H1 (cell line): ENCODE measurements around the gene MIF4GD. TPM values are rescaled to one million over a fixed set of nuclear protein-coding genes. Genes with fewer than 3 reads are reported as not detected.

Experiments
- CTBP2 ChIP-seq: IDR thresholded peaks from 2 replicates; pipeline ENCODE4 v1.7.0; 2011; ENCODE audit warnings: borderline replicate concordance, mild to moderate bottlenecking, moderate library complexity, mixed read lengths, low read length; ENCODE audit not compliant: insufficient read depth, insufficient read length
- EP300 ChIP-seq, 2 experiments: IDR thresholded peaks; 1 replicate in 1 of 2; 2 replicates in 1 of 2; pipeline ENCODE4 v1.6.1; 2011 to 2012; ENCODE audit warnings: low read depth in 2 of 2, low read length in 2 of 2, mild to moderate bottlenecking in 2 of 2, borderline replicate concordance in 1 of 2, inconsistent platforms in 1 of 2, moderate library complexity in 1 of 2
- MAFK ChIP-seq: IDR thresholded peaks from 2 replicates; pipeline ENCODE4 v1.6.1; 2012; ENCODE audit warnings: low read depth, mild to moderate bottlenecking, improper control_type of control experiment, low read length
- SIN3A ChIP-seq, 2 experiments: IDR thresholded peaks in 1 of 2; conservative IDR thresholded peaks in 1 of 2; 2 replicates each; pipeline ENCODE4 v1.6.1; 2011 to 2012; ENCODE audit warnings: low read length in 2 of 2, improper control_type of control experiment in 1 of 2, low read depth in 1 of 2, mild to moderate bottlenecking in 1 of 2
- polyA plus RNA-seq, 7 experiments: library from polyadenylated mRNA; depleted of rRNA in 3 of 7; stranded (reverse) in 5 of 7; unstranded in 2 of 7; fragments of >200 nt in 5 of 7; fragments of 200-250 nt in 2 of 7; gene quantifications; 1 replicate in 5 of 7; 2 replicates in 1 of 7; 4 replicates in 1 of 7; pipeline versions ENCODE4 v1.2.1 to v1.2.3, GENCODE V29; 2011 to 2013; ENCODE audit warnings: missing spikeins in 2 of 7, mixed read lengths in 2 of 7
- total RNA-seq: library from RNA; stranded (reverse); fragmentation: NEBNext Ultra II Directional; extraction: Animal tissue kit (Norgen Biotek cat#: 25700); gene quantifications from 2 replicates; pipeline ENCODE4 v1.2.1, GENCODE V29; 2021
- TF ChIP-seq, protein P1 (sequence below): fragments of 300-600 bp; sonication (generic); IDR thresholded peaks from 2 replicates; pipeline ENCODE4 v1.7.1; 2012; ENCODE audit warnings: low read length, moderate library complexity, mild to moderate bottlenecking, inconsistent platforms; ENCODE audit not compliant: insufficient replicate concordance

The MIF4GD gene
- total and polyA plus RNA-seq, 2 of the 8 experiments (the other 6 are each of a cell fraction or from before 2014, with no cell fraction given): 16.1 to 51.1 TPM

DNA sequence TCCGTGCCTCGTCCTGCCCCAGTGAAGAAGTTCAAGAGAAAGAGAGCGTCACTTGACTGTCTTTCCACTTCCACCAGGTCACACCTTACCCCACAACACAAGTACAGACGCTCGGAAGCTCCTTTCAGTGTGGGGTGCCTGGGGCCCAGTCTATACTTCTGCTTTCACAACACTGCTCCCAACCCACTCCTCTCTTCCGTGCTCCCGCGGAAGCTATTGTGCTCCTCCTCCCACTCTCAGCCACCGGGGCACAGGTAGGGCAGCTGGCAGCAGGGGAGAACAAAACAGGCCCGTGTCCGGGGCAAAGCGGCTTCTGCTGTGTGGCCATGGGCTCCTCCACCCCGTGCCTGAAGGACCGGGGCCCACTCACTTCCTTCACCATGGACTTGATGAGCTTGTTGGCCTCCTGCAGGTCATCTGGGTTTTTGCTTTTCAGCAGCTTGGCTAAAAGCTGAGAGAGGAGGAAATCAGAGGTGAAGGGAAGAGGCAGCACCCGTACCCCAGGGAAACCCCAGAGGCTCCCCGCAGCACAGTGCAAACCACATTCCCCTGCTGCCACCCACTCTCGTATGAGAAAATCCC, 28.5 kb downstream of the MIF4GD start (continued):
- TF ChIP-seq, protein P1, sequence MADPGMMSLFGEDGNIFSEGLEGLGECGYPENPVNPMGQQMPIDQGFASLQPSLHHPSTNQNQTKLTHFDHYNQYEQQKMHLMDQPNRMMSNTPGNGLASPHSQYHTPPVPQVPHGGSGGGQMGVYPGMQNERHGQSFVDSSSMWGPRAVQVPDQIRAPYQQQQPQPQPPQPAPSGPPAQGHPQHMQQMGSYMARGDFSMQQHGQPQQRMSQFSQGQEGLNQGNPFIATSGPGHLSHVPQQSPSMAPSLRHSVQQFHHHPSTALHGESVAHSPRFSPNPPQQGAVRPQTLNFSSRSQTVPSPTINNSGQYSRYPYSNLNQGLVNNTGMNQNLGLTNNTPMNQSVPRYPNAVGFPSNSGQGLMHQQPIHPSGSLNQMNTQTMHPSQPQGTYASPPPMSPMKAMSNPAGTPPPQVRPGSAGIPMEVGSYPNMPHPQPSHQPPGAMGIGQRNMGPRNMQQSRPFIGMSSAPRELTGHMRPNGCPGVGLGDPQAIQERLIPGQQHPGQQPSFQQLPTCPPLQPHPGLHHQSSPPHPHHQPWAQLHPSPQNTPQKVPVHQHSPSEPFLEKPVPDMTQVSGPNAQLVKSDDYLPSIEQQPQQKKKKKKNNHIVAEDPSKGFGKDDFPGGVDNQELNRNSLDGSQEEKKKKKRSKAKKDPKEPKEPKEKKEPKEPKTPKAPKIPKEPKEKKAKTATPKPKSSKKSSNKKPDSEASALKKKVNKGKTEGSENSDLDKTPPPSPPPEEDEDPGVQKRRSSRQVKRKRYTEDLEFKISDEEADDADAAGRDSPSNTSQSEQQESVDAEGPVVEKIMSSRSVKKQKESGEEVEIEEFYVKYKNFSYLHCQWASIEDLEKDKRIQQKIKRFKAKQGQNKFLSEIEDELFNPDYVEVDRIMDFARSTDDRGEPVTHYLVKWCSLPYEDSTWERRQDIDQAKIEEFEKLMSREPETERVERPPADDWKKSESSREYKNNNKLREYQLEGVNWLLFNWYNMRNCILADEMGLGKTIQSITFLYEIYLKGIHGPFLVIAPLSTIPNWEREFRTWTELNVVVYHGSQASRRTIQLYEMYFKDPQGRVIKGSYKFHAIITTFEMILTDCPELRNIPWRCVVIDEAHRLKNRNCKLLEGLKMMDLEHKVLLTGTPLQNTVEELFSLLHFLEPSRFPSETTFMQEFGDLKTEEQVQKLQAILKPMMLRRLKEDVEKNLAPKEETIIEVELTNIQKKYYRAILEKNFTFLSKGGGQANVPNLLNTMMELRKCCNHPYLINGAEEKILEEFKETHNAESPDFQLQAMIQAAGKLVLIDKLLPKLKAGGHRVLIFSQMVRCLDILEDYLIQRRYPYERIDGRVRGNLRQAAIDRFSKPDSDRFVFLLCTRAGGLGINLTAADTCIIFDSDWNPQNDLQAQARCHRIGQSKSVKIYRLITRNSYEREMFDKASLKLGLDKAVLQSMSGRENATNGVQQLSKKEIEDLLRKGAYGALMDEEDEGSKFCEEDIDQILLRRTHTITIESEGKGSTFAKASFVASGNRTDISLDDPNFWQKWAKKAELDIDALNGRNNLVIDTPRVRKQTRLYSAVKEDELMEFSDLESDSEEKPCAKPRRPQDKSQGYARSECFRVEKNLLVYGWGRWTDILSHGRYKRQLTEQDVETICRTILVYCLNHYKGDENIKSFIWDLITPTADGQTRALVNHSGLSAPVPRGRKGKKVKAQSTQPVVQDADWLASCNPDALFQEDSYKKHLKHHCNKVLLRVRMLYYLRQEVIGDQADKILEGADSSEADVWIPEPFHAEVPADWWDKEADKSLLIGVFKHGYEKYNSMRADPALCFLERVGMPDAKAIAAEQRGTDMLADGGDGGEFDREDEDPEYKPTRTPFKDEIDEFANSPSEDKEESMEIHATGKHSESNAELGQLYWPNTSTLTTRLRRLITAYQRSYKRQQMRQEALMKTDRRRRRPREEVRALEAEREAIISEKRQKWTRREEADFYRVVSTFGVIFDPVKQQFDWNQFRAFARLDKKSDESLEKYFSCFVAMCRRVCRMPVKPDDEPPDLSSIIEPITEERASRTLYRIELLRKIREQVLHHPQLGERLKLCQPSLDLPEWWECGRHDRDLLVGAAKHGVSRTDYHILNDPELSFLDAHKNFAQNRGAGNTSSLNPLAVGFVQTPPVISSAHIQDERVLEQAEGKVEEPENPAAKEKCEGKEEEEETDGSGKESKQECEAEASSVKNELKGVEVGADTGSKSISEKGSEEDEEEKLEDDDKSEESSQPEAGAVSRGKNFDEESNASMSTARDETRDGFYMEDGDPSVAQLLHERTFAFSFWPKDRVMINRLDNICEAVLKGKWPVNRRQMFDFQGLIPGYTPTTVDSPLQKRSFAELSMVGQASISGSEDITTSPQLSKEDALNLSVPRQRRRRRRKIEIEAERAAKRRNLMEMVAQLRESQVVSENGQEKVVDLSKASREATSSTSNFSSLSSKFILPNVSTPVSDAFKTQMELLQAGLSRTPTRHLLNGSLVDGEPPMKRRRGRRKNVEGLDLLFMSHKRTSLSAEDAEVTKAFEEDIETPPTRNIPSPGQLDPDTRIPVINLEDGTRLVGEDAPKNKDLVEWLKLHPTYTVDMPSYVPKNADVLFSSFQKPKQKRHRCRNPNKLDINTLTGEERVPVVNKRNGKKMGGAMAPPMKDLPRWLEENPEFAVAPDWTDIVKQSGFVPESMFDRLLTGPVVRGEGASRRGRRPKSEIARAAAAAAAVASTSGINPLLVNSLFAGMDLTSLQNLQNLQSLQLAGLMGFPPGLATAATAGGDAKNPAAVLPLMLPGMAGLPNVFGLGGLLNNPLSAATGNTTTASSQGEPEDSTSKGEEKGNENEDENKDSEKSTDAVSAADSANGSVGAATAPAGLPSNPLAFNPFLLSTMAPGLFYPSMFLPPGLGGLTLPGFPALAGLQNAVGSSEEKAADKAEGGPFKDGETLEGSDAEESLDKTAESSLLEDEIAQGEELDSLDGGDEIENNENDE: no peak
- TF ChIP-seq SIN3A (conservative IDR thresholded peaks at IDR 0.05 in 1 of 2, IDR thresholded peaks at IDR 0.05 in 1 of 2; ENCODE audit: low read depth in 1 of 2, low read length in 2 of 2) (no peak), MAFK (no peak), CTBP2 (no peak), EP300 (IDR thresholded peaks at IDR 0.05; ENCODE audit: borderline replicate concordance in 1 of 2, low read depth in 2 of 2, low read length in 2 of 2) (no peak)
